ENCODE results near the gene C16orf96. TPM values are rescaled to one million over a fixed set of nuclear protein-coding genes. Genes with fewer than 3 reads are reported as not detected.

The C16orf96 gene
- total and polyA plus RNA-seq, 2 experiments from 2014 or later = 0.37 to 2.2 TPM

- H3K79me2 ChIP-seq (replicated peaks; ENCODE audit: insufficient read depth) = peaks cover 13% of the 10 kb centered on the region
- H3K4me1 ChIP-seq (ENCODE audit: insufficient read depth) = peaks cover 29% of the 10 kb centered on the region
- Mint-ChIP-seq H3K36me3 (ENCODE audit: low read depth) (no peaks in the 10 kb centered on the region), H3K4me3 (peak overlapping the region; percentile 81), H3K9me3 (no peaks in the 10 kb centered on the region; the same call in 2 of the 3 replicates), H3K4me1 (peaks cover 31% of the 10 kb centered on the region), H3K27ac (peak overlapping the region; percentile 100), H3K27me3 (ENCODE audit: insufficient read depth, low read depth, poor library complexity) (peaks cover 27% of the 10 kb centered on the region)
- no peak overlapping the region for H3K4me3 ChIP-seq
- TF ChIP-seq CREB1 (CRISPR knock-in tag; IDR thresholded peaks at IDR 0.05; ENCODE audit: low read depth) = no peak
- no peak for TF ChIP-seq POLR2AphosphoS5 (IDR thresholded peaks at IDR 0.05; ENCODE audit: low read depth)
- no peak for TF ChIP-seq ETS1 (IDR thresholded peaks at IDR 0.05)
- TF ChIP-seq ZNF114 (CRISPR knock-in tag; IDR thresholded peaks at IDR 0.05) = no peak
- TF ChIP-seq ZNF331 (CRISPR knock-in tag; IDR thresholded peaks at IDR 0.05; ENCODE audit: low read depth) = no peak
- no peak for TF ChIP-seq EZH2 (IDR thresholded peaks at IDR 0.05; ENCODE audit: low read depth, unreplicated experiment)
- TF ChIP-seq EZH2phosphoT487 (IDR thresholded peaks at IDR 0.05; ENCODE audit: unreplicated experiment) = no peak
- TF ChIP-seq STAT1 (IDR thresholded peaks at IDR 0.05; ENCODE audit: unreplicated experiment) = no peak
- TF ChIP-seq CTCF (conservative IDR thresholded peaks at IDR 0.05; ENCODE audit: low read depth in 2 of 2) = no peak
- TF ChIP-seq REST (IDR thresholded peaks at IDR 0.05; ENCODE audit: unreplicated experiment) = no peak
- TF ChIP-seq ZNF462 (CRISPR knock-in tag; IDR thresholded peaks at IDR 0.05) = no peak
- TF ChIP-seq NANOG (IDR thresholded peaks at IDR 0.05; ENCODE audit: borderline replicate concordance) = no peak
- TF ChIP-seq JUNB (IDR thresholded peaks at IDR 0.05; ENCODE audit: unreplicated experiment) = no peak
- H3K9me2 ChIP-seq (ENCODE audit: insufficient read depth) = no peaks in the 10 kb centered on the region
- H3K36me3 ChIP-seq (ENCODE audit: insufficient read depth) = no peaks in the 10 kb centered on the region
- DNase-seq (ENCODE audit: low spot score) = no peak
- H3K27me3 ChIP-seq (ENCODE audit: insufficient read depth) = no peaks in the 10 kb centered on the region
- peak overlapping the region; percentile 99 for H3K27ac ChIP-seq (ENCODE audit: low read depth)
- no peak for ATAC-seq
- H2AFZ ChIP-seq = no peak overlapping the region
- peaks cover 41% of the 10 kb centered on the region for H3F3A ChIP-seq (replicated peaks; ENCODE audit: low read depth)
- H4K20me1 ChIP-seq (replicated peaks; ENCODE audit: insufficient read depth) = peaks cover 3% of the 10 kb centered on the region; the same call in 1 of the 2 replicates
- H3K4me2 ChIP-seq = peak overlapping the region; percentile 74; the same call in 1 of the 2 replicates
These were observed 61.7 kb downstream of the C16orf96 start for GRCh38 chr16:4617880-4618279.

Data from GM23338 (cell line).